Memory B cell (primary cell): ENCODE data around the gene PRR18.

Source experiments
- ATAC-seq: fragments of 150-1000 bp; cut with Tn5 transposase; 2 replicates; pipeline ENCODE4 v1.10.0; 2021; ENCODE audit warnings: low read depth, mild to moderate bottlenecking, moderate library complexity
- DNase-seq, 2 donors: peaks; one replicate each; pipeline ENCODE4 v3.0.0; 2022; ENCODE audit warnings: low spot score in 2 of 2
- H3K27ac Mint-ChIP-seq: one replicate; pipeline ENCODE4 v1.8.0; 2022; ENCODE audit warnings: mild to moderate bottlenecking, moderate library complexity, mixed read lengths
- H3K27me3 Mint-ChIP-seq: one replicate; pipeline ENCODE4 v1.8.0; 2022; ENCODE audit warnings: mixed read lengths
- H3K36me3 Mint-ChIP-seq: one replicate; pipeline ENCODE4 v1.8.0; 2022; ENCODE audit warnings: mild to moderate bottlenecking, mixed read lengths
- H3K4me1 Mint-ChIP-seq: one replicate; pipeline ENCODE4 v1.8.0; 2022; ENCODE audit warnings: mixed read lengths
- H3K4me3 Mint-ChIP-seq: one replicate; pipeline ENCODE4 v1.8.0; 2022; ENCODE audit warnings: mild to moderate bottlenecking, moderate library complexity, mixed read lengths
- H3K9me3 Mint-ChIP-seq: one replicate; pipeline ENCODE4 v1.8.0; 2022; ENCODE audit warnings: mixed read lengths

The PRR18 gene

DNA sequence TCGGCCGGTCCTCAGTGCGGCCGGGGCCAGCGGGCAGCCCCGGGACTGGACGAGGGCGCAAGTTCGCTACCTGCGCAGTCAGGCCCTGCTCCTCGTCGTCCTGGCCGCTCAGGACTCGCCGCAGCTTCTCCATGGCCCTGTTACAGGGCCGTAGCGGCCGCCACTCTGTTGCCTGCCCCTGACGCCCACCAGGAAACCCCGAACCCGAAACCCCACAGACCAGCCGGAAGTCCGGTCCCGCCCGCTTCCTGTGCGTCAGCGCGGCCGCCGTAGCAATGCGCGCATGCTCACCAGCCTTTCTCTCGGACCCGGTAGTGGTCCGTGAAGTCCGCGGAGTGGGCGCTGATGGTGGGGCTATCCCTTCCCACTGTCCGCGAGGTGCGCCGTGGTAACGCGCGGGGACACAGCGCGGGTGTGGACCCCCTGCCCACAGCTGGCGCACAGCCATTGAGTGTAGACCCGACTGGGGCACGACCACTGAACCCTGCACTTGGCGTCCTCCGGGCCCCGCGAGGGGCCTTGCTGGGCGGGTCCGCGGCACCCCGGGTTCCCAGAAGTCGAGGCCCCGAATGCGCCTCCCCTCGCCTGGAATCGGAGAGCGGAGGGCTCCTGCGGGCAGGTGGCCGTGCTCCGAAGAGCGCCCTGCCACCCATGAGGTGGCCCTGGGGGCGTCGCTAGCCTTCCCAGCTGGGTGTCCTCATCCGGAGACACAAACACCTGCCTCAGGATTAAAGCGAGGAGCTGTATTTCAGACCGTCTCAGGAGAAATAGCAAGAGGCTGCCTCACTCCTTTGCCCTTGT, 34.4 kb upstream of the PRR18 start, which contains the start of gene SFT2D1:
Gene SFT2D1, minus strand, starts transcription at position 197 of the 801 bp plus-strand sequence. Its CDS starts 64 bp downstream, at position 133.
- H3K27ac Mint-ChIP-seq = peak within 1 kb of the TSS; percentile 77
- peaks cover 13% of the 10 kb centered on the region for H3K4me1 Mint-ChIP-seq
- H3K4me3 Mint-ChIP-seq = peak within 1 kb of the TSS; percentile 82
- peak; percentile 75 to 77 for DNase-seq
- H3K27me3 Mint-ChIP-seq = no peaks in the 10 kb centered on the region
- H3K9me3 Mint-ChIP-seq = no peaks in the 10 kb centered on the region
- peak; percentile 80 for ATAC-seq
- no peaks in the 10 kb centered on the region for H3K36me3 Mint-ChIP-seq

DNA sequence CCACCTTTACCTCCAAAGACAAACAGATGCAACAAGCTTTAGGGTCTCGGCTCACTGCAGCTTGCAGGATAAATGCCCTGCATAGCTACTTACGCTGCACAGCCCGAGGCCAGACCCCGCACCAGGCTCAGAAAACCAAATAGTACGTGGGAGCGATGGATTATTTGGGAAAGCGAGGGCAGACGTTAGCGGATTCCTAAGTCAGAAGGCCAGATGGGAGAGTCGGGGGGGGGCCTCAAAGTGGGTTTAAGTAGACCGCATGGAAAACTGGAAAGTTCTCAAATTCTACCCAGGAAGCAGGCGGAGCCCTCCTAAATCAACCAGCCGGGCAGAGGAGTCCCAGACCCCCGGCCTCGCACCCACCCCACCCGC, 33.8 kb upstream of the PRR18 start:
- Mint-ChIP-seq H3K4me1 (peaks cover 17% of the 10 kb centered on the region), H3K9me3 (no peaks in the 10 kb centered on the region), H3K27me3 (no peaks in the 10 kb centered on the region), H3K4me3 (peak overlapping the region; percentile 82), H3K27ac (peak overlapping the region; percentile 77), H3K36me3 (peaks cover 3% of the 10 kb centered on the region)
- ATAC-seq = no peak
- DNase-seq = no peak

DNA sequence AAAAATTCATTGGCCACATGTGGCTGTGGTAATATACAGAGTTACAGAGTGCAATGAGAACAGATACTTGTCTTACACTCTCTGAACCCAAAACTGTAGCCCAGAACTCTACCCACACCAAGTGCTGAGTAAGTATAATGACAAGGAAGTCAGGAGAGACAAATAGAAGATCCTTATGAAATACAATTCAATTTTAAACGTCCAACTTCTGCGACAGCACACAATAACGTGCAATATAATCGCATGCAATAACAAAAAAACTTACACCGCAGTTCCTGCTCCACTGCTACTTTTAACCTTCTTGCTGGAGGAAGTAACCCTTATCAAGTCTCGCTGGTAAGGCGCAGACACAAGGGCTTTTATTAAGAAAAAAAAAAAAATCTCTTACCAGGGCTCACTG, 33.3 kb upstream of the PRR18 start:
- peak overlapping the region; percentile 77 for H3K27ac Mint-ChIP-seq
- H3K9me3 Mint-ChIP-seq = no peaks in the 10 kb centered on the region
- no peaks in the 10 kb centered on the region for H3K27me3 Mint-ChIP-seq
- peaks cover 17% of the 10 kb centered on the region for H3K4me1 Mint-ChIP-seq
- peaks cover 3% of the 10 kb centered on the region for H3K36me3 Mint-ChIP-seq
- no peak for DNase-seq
- H3K4me3 Mint-ChIP-seq = peak overlapping the region; percentile 82
- ATAC-seq = peak; percentile 22

DNA sequence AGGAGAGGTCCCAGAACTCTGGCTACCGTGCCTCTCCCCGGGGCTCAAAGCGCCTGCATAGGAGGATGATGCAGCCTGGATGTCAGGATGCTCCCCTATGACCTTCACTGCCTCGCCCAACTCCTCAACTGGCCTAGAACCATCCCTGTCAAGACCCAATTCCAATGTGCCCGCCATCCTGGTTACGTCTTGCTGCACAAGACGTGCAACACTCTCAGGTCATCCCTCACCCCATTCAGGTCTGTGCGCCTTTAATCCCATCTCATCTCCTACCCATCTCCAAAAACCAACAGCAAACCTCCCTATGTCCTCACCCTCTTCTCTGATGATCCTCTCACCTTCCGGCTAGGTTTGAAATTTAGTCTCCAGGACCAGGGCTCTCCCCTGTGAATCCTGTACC, 30.7 kb upstream of the PRR18 start:
- H3K36me3 Mint-ChIP-seq = peaks cover 12% of the 10 kb centered on the region
- H3K27me3 Mint-ChIP-seq = no peaks in the 10 kb centered on the region
- no peak overlapping the region for H3K4me3 Mint-ChIP-seq
- H3K27ac Mint-ChIP-seq = no peak overlapping the region
- DNase-seq (no peak), ATAC-seq (no peak)
- H3K4me1 Mint-ChIP-seq = peaks cover 30% of the 10 kb centered on the region
- no peaks in the 10 kb centered on the region for H3K9me3 Mint-ChIP-seq

DNA sequence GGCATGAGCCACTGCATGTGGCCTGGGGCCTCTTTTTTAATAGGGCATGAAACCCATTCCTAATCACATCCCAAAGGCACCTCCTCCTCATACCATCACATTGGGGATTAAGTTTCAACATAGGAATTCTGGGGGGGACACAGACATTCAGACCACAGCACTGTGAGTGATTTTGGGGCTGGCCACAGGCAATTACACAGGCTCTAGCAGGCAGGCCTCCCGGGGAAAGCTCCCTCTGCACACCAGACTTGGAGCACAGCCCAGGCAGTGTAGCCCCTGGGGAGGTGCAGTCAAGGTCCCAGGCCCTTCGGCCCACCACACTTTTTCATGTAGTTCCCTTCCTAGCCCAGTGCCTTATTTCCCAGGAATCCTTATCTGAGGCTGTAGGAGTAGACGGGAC, 28.7 kb upstream of the PRR18 start:
- Mint-ChIP-seq H3K4me3 (no peak overlapping the region), H3K27ac (peak overlapping the region; percentile 67), H3K27me3 (no peaks in the 10 kb centered on the region), H3K9me3 (no peaks in the 10 kb centered on the region), H3K36me3 (peaks cover 21% of the 10 kb centered on the region), H3K4me1 (peaks cover 41% of the 10 kb centered on the region)
- DNase-seq (no peak), ATAC-seq (no peak)

DNA sequence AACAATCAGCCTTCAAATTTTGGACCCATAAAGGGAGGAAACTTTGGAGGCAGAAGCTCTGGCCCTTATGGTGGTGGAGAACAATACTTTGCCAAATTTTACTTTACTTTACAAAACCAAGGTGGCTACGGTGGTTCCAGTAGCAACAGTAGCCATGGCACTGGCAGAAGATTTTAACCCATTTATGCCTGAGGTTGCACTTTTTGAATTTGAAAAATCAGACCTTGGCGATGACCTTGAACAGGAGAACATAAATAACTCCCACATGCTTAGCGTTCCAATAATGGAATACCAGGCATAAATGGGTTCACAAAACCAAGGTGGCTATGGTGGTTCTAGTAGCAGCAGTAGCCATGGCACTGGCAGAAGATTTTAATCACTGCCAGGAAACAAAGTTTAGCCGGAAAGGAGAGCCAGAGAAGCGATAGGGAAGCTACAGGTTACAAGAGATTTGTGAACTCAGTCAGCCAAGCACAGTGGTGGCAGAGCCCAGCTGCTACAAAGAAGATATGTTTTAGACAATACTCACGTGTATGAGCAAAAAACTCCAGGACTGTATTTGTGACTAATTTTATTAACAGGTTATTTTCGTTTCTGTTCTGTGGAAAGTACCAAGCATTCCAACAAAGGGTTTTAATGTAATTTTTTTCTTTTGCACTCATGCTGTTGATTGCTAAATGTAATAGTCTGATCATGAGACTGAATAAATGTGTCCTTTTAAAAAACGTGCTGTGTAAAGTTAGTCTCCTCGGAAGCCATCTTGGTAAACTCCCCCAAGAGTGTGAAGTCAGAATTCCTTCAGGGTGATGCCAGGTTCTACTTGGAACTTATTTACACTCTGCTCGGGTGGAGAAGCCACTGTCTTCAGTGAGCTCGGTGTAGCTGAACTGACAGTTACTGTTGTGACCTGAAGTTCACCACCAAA, 27.4 kb upstream of the PRR18 start:
- H3K27ac Mint-ChIP-seq = peak overlapping the region; percentile 43
- DNase-seq (no peak), ATAC-seq (peak; percentile 54)
- H3K36me3 Mint-ChIP-seq = peaks cover 21% of the 10 kb centered on the region
- peaks cover 37% of the 10 kb centered on the region for H3K4me1 Mint-ChIP-seq
- H3K27me3 Mint-ChIP-seq = no peaks in the 10 kb centered on the region
- no peak overlapping the region for H3K4me3 Mint-ChIP-seq
- no peaks in the 10 kb centered on the region for H3K9me3 Mint-ChIP-seq

DNA sequence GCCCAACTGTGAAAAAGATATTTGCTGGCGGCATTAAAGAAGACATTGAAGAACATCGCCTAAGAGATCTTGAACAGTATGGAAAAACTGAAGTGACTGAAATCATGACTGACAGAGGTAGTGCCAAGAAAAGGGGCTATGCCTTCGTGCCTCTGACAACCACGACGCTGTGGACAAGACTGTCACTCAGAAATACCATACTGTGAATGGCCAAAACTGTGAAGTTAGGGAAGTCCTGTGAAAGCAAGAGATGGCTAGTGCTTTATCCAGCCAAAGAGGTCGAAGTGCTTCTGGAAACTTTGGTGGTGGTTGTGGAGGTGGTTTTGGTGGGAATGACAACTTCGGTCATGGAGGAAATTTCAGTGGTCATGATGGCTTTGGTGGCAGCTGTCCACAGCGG, 26.7 kb upstream of the PRR18 start:
- ATAC-seq (no peak), DNase-seq (no peak)
- Mint-ChIP-seq H3K9me3 (no peaks in the 10 kb centered on the region), H3K4me1 (peaks cover 37% of the 10 kb centered on the region), H3K27me3 (no peaks in the 10 kb centered on the region), H3K36me3 (peaks cover 21% of the 10 kb centered on the region), H3K4me3 (no peak overlapping the region), H3K27ac (peak overlapping the region; percentile 43)

DNA sequence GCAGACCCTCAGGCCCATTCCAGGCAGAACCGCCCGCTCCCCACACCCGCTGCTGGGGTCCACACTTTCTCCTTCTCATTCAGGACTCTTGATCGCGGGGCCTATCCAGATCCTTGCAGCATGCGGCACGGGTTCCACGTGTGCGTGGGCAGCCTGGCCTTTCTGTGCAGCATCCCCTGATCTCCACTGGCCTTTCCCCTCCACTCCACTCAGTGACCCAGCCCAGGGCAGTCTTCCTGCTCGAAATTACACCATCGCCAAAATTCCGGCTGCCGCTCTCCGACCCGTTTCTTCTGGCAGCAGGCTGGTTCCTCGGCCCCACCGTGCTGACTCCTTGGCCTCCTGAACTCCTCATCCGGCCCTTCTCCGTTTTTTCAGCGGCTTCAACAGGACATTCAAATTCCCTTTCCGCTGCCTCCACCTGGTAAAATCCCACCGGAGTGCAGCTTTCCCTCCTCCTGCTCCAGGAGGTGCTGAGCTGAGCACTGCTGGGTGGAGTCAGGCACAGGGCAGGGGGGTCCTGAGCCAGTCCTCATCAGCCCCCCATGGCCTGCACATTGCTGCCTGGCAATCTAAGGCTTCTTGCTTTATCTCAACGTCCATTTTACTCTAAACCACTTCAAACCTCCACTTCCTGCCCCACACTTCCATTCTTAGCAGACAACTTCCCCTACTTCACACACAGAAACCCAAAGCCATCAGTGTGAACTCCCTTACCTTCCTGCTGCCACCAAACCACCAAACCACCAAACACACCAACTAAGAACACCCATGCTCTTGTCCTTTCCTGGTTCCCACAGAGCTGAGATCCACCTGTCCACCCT, 25.2 kb upstream of the PRR18 start:
- peak overlapping the region; percentile 43 for H3K27ac Mint-ChIP-seq
- peaks cover 25% of the 10 kb centered on the region for H3K36me3 Mint-ChIP-seq
- no peaks in the 10 kb centered on the region for H3K9me3 Mint-ChIP-seq
- ATAC-seq = peak; percentile 88
- DNase-seq = peak in 1 of 2 donors; percentile 18
- no peaks in the 10 kb centered on the region for H3K27me3 Mint-ChIP-seq
- H3K4me1 Mint-ChIP-seq = peaks cover 37% of the 10 kb centered on the region
- peak overlapping the region; percentile 35 for H3K4me3 Mint-ChIP-seq

DNA sequence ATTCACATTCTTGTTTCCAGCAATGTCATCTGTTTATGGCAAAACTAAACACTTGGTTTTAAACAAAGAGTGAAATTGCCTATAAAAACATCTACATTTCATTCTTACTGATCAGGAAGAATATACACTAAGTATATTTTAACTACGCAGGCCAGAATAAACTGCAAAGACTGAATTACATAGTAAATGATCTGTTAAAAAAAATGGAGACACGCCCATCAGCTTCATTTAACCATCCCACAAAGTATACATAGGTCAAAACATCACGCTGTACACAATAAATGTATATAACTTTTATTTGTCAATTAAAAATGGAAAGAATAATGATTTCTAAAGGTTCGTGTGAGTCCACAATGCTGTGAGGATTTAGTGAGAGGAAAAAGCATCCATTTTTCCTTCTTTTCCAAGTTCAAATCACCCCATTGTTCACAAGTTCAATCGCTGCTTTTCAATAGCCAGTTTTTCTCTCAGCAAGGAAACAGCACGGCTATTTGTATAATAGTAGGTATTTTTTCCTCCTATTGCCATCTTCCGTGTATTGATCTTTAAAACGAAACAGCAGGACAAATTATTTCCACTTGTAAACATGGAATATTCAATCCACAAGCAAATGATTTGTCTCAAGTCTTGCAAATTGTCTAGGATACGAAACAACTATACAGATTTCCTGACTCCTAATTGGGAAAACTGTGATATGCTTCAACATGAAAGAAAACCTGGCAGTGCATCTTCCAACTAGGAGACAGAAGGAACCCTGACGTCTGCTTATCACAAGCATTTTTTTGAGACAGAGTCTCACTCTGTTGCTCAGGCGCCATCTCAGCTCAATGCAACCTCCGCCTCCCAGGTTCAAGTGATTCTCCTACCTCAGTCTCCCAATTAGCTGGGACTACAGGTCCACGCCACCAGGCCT, 23.6 kb upstream of the PRR18 start:
- Mint-ChIP-seq H3K4me1 (peaks cover 31% of the 10 kb centered on the region), H3K27me3 (no peaks in the 10 kb centered on the region), H3K36me3 (peaks cover 22% of the 10 kb centered on the region), H3K9me3 (no peaks in the 10 kb centered on the region), H3K4me3 (no peak overlapping the region), H3K27ac (no peak overlapping the region)
- no peak for DNase-seq
- ATAC-seq = no peak

DNA sequence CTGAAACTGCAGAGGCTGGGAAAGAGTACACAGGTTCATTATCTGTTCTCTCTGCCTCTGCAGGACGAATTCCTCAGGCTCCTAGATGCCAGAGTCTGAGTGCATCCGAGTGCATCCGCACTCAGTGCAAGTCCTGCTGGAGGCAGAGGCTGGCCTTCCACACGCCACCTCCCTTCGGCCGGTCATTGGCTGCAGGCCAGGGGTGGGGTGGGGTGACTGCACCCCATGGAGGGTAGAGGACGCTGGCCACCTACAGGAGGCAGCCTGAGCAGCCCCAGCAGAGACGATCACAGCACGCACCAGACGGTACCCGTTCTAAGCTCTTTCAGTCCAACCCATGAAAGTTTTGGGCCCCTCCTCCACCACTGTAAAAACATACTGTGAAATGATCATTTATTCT, 22.4 kb upstream of the PRR18 start:
- H3K27ac Mint-ChIP-seq = no peak overlapping the region
- no peak overlapping the region for H3K4me3 Mint-ChIP-seq
- H3K9me3 Mint-ChIP-seq = no peaks in the 10 kb centered on the region
- H3K27me3 Mint-ChIP-seq = no peaks in the 10 kb centered on the region
- ATAC-seq (no peak), DNase-seq (no peak)
- peaks cover 32% of the 10 kb centered on the region for H3K4me1 Mint-ChIP-seq
- H3K36me3 Mint-ChIP-seq = peaks cover 25% of the 10 kb centered on the region

DNA sequence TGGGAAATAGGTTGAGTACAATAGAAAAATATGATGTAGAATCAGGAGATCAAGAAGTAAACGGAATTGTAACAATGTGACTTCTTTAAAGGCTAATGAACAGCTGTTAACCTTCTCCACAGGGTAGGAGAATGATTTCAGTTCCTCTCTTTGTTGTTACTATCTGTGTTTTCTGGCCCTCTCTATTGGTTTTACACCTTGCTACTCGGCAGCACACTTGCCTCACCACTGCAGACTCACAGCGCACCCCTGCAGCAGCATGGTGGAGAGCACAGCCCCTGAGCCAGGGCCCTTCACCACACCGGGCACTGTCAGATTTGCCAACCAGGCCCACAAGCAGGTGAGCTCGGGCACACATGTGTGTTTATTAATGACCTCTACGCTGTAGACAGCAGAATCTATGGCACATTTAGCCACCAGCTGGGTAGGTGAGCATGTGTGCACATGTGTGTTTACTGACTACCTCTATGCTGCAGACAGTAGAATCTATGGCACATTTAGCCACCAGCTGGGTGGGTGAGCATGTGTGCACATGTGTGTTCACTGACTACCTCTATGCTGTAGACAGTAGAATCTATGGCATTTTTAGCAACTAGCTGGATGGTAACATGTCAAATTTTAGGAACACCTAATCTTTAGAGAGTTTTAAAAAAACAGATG, 17.3 kb upstream of the PRR18 start:
- no peaks in the 10 kb centered on the region for H3K27me3 Mint-ChIP-seq
- peaks cover 25% of the 10 kb centered on the region for H3K36me3 Mint-ChIP-seq
- no peaks in the 10 kb centered on the region for H3K9me3 Mint-ChIP-seq
- peak; percentile 39 for ATAC-seq
- peak overlapping the region; percentile 41 for H3K27ac Mint-ChIP-seq
- no peak overlapping the region for H3K4me3 Mint-ChIP-seq
- DNase-seq = no peak
- peaks cover 4% of the 10 kb centered on the region for H3K4me1 Mint-ChIP-seq

DNA sequence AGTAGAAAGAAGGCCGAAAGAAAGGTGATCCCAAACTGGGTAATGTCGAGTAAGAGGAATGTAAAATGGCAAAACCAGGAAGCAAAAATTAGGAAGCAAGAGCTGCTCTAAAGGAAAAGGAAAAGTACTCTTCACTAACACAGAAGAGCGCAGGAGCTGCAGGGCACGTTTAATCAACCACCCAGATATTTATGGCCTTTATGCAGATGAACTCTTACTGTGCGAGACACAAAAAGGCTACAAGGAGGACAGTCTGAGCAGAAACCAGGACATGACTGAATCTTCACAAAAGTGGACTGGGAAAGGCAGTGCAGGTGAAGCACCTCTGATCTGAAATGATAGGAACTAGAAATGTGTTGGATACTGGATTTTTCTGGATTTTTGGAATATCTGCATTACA, 15.2 kb upstream of the PRR18 start:
- Mint-ChIP-seq H3K9me3 (no peaks in the 10 kb centered on the region), H3K27ac (no peak overlapping the region), H3K36me3 (peaks cover 27% of the 10 kb centered on the region), H3K4me3 (no peak overlapping the region), H3K4me1 (peaks cover 13% of the 10 kb centered on the region), H3K27me3 (no peaks in the 10 kb centered on the region)
- peak in 1 of 2 donors; percentile 0 for DNase-seq
- no peak for ATAC-seq
